A549 (cell line): Measurements from ENCODE around the gene HOXA13. TPM values are rescaled to one million over a fixed set of nuclear protein-coding genes. Genes with fewer than 3 reads are reported as not detected.

Experiments
- ATAC-seq, 2 experiments: fragments of 200-7000 bp in 1 of 2; fragments of >200 bp in 1 of 2; cut with Nextera tagmentation in 1 of 2; cut with Tn5 transposase in 1 of 2; 3 replicates each; pipeline versions ENCODE4 v1.8.0 to v1.9.1; 2018 to 2020; ENCODE audit warnings: mild to moderate bottlenecking in 1 of 2, moderate library complexity in 1 of 2
- CTCF ChIA-PET: fragments of 300-600 bp; sonication (Branson Sonifier 250); formaldehyde crosslinking; extraction: SDS; loops from one replicate; lab custom pipeline; 2021; ENCODE audit warnings: antibody characterized with exemption, inconsistent platforms; lab: Yijun Ruan, JAX
- POLR2A ChIA-PET: fragments of 350-600 bp; formaldehyde crosslinking; extraction: SDS; loops from one replicate; lab custom pipeline; 2021; ENCODE audit warnings: antibody characterized with exemption, inconsistent platforms; lab: Yijun Ruan, JAX
- DNase-seq, 2 experiments: peaks; one replicate each; pipeline versions ENCODE4 v3.0.0 to v3.0.0-alpha.2; 2011 to 2016; ENCODE audit warnings: low read depth in 1 of 2, low spot score in 1 of 2
- FAIRE-seq: peaks from 2 replicates; lab custom pipeline; 2011; peaks lifted over from hg19 to GRCh38; lab: Jason Lieb, UNC
- H3K27ac ChIP-seq, 2 experiments: fragments of >200 bp; sonication (Bioruptor Twin); formaldehyde crosslinking; 3 replicates each; pipeline ENCODE4 v1.5.1; 2016 to 2017
- H3K4me1 ChIP-seq: fragments of >200 bp; sonication (Bioruptor Twin); formaldehyde crosslinking; 3 replicates; pipeline ENCODE4 v1.6.1; 2016
- H3K4me2 ChIP-seq: fragments of >200 bp; sonication (Bioruptor Twin); formaldehyde crosslinking; 3 replicates; pipeline ENCODE4 v1.6.1; 2016
- H3K4me3 ChIP-seq: fragments of >200 bp; sonication (Bioruptor Twin); formaldehyde crosslinking; 3 replicates; pipeline ENCODE4 v1.5.1; 2016
- H3K9me3 ChIP-seq: fragments of >200 bp; sonication (Bioruptor Twin); formaldehyde crosslinking; 3 replicates; pipeline ENCODE4 v1.6.1; 2016
- BHLHE40 ChIP-seq: IDR thresholded peaks from 2 replicates; pipeline ENCODE4 v1.6.1; 2012; ENCODE audit warnings: low read depth, low read length, inconsistent platforms
- CBX2 ChIP-seq: fragments of 200-600 bp; sonication (generic); IDR thresholded peaks from 2 replicates; pipeline ENCODE4 v1.6.1; 2016; ENCODE audit warnings: low read depth, mild to moderate bottlenecking, borderline replicate concordance
- CEBPB ChIP-seq, 2 experiments: fragments of >200 bp in 1 of 2; sonication (Bioruptor Twin) in 1 of 2; formaldehyde crosslinking in 1 of 2; IDR thresholded peaks; 2 replicates each; pipeline ENCODE4 v1.6.1; 2012 to 2016
- EP300 ChIP-seq, 2 experiments: fragments of >200 bp; sonication (Bioruptor Twin); formaldehyde crosslinking; IDR thresholded peaks; 2 replicates in 1 of 2; 3 replicates in 1 of 2; pipeline ENCODE4 v1.6.1; 2016 to 2017
- HDAC2 ChIP-seq: fragments of 200-600 bp; sonication (generic); IDR thresholded peaks from 2 replicates; pipeline ENCODE4 v1.6.1; 2016
- HMGXB4 ChIP-seq: fragments of 250-450 bp; sonication (Bioruptor Pico); IDR thresholded peaks from 2 replicates; pipeline ENCODE4 v1.5.0; 2021; ENCODE audit warnings: mild to moderate bottlenecking, moderate library complexity, borderline replicate concordance
- HOXB13 ChIP-seq: fragments of 250-450 bp; sonication (Bioruptor Pico); IDR thresholded peaks from 2 replicates; pipeline ENCODE4 v1.5.0; 2020; ENCODE audit warnings: low read depth, mild to moderate bottlenecking, moderate library complexity
- KDM1A ChIP-seq: fragments of 200-600 bp; sonication (generic); IDR thresholded peaks from 2 replicates; pipeline ENCODE4 v1.6.1; 2016; ENCODE audit warnings: low read depth, mild to moderate bottlenecking
- MAFK ChIP-seq: fragments of 450-650 bp; IDR thresholded peaks from 2 replicates; pipeline ENCODE4 v1.6.1; 2014; ENCODE audit not compliant: partially characterized antibody
- PHF8 ChIP-seq: fragments of 200-600 bp; sonication (generic); IDR thresholded peaks from 2 replicates; pipeline ENCODE4 v1.6.1; 2016; ENCODE audit warnings: low read depth, mild to moderate bottlenecking, antibody characterized with exemption, moderate library complexity, borderline replicate concordance
- RAD21 ChIP-seq, 2 experiments: fragments of >200 bp in 1 of 2; sonication (Bioruptor Twin) in 1 of 2; formaldehyde crosslinking in 1 of 2; IDR thresholded peaks in 1 of 2; conservative IDR thresholded peaks in 1 of 2; 2 replicates in 1 of 2; 3 replicates in 1 of 2; pipeline ENCODE4 v1.6.1; 2012 to 2018; ENCODE audit warnings: inconsistent platforms in 1 of 2
- RCOR1 ChIP-seq: fragments of 150-350 bp; IDR thresholded peaks from 2 replicates; pipeline ENCODE4 v1.6.1; 2014; ENCODE audit warnings: antibody characterized with exemption, low read length, low read depth
- SMC3 ChIP-seq: fragments of >200 bp; sonication (Bioruptor Twin); formaldehyde crosslinking; IDR thresholded peaks from 3 replicates; pipeline ENCODE4 v1.6.1; 2018; ENCODE audit warnings: inconsistent platforms
- SREBF2 ChIP-seq: fragments of 450-650 bp; IDR thresholded peaks from 2 replicates; pipeline ENCODE4 v1.6.1; 2014; ENCODE audit warnings: mild to moderate bottlenecking, moderate library complexity
- TFCP2L1 ChIP-seq: fragments of 250-450 bp; sonication (Bioruptor Pico); IDR thresholded peaks from 2 replicates; pipeline ENCODE4 v1.5.0; 2021; ENCODE audit warnings: mild to moderate bottlenecking
- ZC3H11A ChIP-seq: fragments of 450-650 bp; IDR thresholded peaks from 2 replicates; pipeline ENCODE4 v1.6.1; 2014; ENCODE audit warnings: antibody characterized with exemption, mild to moderate bottlenecking
- ZFP36 ChIP-seq: fragments of 450-650 bp; IDR thresholded peaks from 2 replicates; pipeline ENCODE4 v1.6.1; 2014; ENCODE audit warnings: borderline replicate concordance; ENCODE audit not compliant: partially characterized antibody
- ZSCAN20 ChIP-seq: fragments of 250-450 bp; sonication (Bioruptor Pico); IDR thresholded peaks from 2 replicates; pipeline ENCODE4 v1.8.0; 2022; ENCODE audit warnings: mild to moderate bottlenecking, moderate library complexity
- WGBS: methylation state at CpG from one replicate; pipeline ENCODE4 v1.1.6; 2017; ENCODE audit errors: missing lambda C conversion rate; 5-methylcytosine and 5-hydroxymethylcytosine counted together
- polyA plus RNA-seq, 4 experiments: library from polyadenylated mRNA; depleted of rRNA in 3 of 4; stranded (reverse); fragments of >200 nt; fragmentation: RNase III in 1 of 4; extraction: RNeasy Plus Mini Kit Qiagen cat#74134 plus additional on column Dnase treatment in 1 of 4; gene quantifications; 2 replicates in 3 of 4; 3 replicates in 1 of 4; pipeline ENCODE4 v1.2.3, GENCODE V29; 2011 to 2017
- TF ChIP-seq, protein P1 (sequence below): IDR thresholded peaks from 2 replicates; pipeline ENCODE4 v1.6.1; 2012
- TF ChIP-seq, protein P2 (sequence below): fragments of 250-450 bp; sonication (Bioruptor Pico); IDR thresholded peaks from 2 replicates; pipeline ENCODE4 v1.5.0; 2020; ENCODE audit warnings: low read depth, mild to moderate bottlenecking, moderate library complexity
- TF ChIP-seq, protein P3 (sequence below): fragments of 450-650 bp; IDR thresholded peaks from 2 replicates; pipeline ENCODE4 v1.6.1; 2014; ENCODE audit warnings: antibody characterized with exemption

Gene HOXA13
- polyA plus RNA-seq, 2 of the 4 experiments (the other 2 are of a cell fraction), result 2.2 to 2.7 TPM

- Histone ChIP-seq H3K4me1 (peaks cover 14% of the 10 kb centered on the region; the same call in 2 of the 3 replicates), H3K4me3 (no peak overlapping the region), H3K4me2 (no peak overlapping the region), H3K27ac (no peak overlapping the region), H3K9me3 (no peaks in the 10 kb centered on the region)
- ATAC-seq (no peak), DNase-seq (no peak), FAIRE-seq (no peak)
- CTCF ChIA-PET, result interaction anchor here (0.6 to 4.2 kb wide), 14 partner anchors 8 to 1728 kb away, joined by 3 to 27 read pairs (median 4); partner anchors contain the start of gene HOXA13
- POLR2A ChIA-PET, result no interaction called here
- TF ChIP-seq ZSCAN20 (CRISPR knock-in tag) (no peak), RAD21 (conservative IDR thresholded peaks at IDR 0.05 in 1 of 2, IDR thresholded peaks at IDR 0.05 in 1 of 2) (no peak), EP300 (IDR thresholded peaks at IDR 0.05) (no peak), KDM1A (no peak), HMGXB4 (no peak)
- TF ChIP-seq, protein P1, sequence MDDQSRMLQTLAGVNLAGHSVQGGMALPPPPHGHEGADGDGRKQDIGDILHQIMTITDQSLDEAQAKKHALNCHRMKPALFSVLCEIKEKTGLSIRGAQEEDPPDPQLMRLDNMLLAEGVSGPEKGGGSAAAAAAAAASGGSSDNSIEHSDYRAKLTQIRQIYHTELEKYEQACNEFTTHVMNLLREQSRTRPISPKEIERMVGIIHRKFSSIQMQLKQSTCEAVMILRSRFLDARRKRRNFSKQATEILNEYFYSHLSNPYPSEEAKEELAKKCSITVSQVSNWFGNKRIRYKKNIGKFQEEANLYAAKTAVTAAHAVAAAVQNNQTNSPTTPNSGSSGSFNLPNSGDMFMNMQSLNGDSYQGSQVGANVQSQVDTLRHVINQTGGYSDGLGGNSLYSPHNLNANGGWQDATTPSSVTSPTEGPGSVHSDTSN, result no peak
- WGBS, result 85% methylated on average over 46 of the region's 46 CpGs
These were observed 12.2 kb downstream of the HOXA13 start for GRCh38 chr7:27187475-27188385.

- no peak for FAIRE-seq
These were observed 13.0 kb downstream of the HOXA13 start for GRCh38 chr7:27186668-27187474.

DNA sequence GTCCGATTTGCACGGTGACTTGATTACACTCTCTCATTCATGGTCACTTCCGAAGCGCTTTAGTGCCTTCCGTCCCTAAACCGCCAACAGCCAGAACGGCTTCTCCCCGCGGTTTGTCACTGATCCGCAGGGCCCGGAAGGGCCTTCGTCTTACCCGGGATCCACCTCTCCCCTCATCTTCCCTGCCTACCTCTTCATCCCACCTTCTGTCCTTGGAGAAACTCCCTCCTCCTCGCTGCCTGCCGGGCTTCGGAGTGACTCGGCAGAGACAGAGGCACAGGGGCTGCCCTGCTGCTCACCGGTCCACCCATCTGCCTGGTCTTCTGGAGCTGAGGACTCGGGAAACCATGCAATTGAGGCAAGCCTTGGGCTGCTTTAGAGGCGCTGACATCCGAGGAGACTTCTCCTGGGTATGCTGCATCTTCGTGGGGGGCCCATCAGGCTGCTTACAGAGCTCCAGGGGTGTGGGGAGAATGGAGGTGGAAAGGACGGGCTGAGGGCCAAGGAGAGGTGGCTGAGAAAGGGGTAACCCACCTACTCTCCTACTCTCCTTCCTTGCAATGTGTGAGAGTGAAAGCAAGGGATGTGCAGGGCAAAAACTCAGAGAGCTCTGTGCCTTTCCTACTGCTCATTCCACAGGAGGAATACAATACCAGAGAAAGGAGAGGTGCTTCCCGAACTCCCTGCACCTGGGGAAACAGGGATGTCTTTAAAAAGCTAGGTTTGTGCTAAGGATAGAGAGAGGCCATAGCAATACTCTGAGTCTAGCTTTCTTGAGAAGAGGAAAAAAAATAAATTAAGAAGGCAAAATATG lies 13.8 kb downstream of the HOXA13 start:
- Histone ChIP-seq H3K27ac (0 out of 6 replicates have a peak overlapping the region, but pooled peaks of 1 of the 2 experiments have one; percentile 3), H3K4me1 (peaks cover 14% of the 10 kb centered on the region; the same call in 2 of the 3 replicates), H3K9me3 (no peaks in the 10 kb centered on the region), H3K4me2 (no peak overlapping the region), H3K4me3 (no peak overlapping the region)
- ChIA-PET POLR2A (no interaction called here), CTCF (interaction anchor here (1.0 to 4.2 kb wide), 9 partner anchors 8 to 835 kb away, joined by 3 to 27 read pairs (median 4); partner anchors contain the start of genes HOXA10 and HOXA13)
- ATAC-seq, result peak in 1 of 2 experiments; percentile 20; a peak in 3 of 6 replicates
- no peak for FAIRE-seq
- DNase-seq, result no peak
- 92% methylated on average over 24 of the region's 24 CpGs for WGBS
- TF ChIP-seq PHF8 (no peak), HDAC2 (no peak), RCOR1 (no peak), MAFK (no peak), BHLHE40 (no peak), ZFP36 (no peak), CBX2 (no peak), HOXB13 (CRISPR knock-in tag) (no peak), CEBPB (IDR thresholded peaks at IDR 0.05) (no peak), ZC3H11A (no peak), TFCP2L1 (CRISPR knock-in tag) (no peak), SMC3 (no peak), SREBF2 (no peak)
- TF ChIP-seq, protein P2, sequence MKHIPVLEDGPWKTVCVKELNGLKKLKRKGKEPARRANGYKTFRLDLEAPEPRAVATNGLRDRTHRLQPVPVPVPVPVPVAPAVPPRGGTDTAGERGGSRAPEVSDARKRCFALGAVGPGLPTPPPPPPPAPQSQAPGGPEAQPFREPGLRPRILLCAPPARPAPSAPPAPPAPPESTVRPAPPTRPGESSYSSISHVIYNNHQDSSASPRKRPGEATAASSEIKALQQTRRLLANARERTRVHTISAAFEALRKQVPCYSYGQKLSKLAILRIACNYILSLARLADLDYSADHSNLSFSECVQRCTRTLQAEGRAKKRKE (CRISPR knock-in tag), result no peak
- TF ChIP-seq, protein P3, sequence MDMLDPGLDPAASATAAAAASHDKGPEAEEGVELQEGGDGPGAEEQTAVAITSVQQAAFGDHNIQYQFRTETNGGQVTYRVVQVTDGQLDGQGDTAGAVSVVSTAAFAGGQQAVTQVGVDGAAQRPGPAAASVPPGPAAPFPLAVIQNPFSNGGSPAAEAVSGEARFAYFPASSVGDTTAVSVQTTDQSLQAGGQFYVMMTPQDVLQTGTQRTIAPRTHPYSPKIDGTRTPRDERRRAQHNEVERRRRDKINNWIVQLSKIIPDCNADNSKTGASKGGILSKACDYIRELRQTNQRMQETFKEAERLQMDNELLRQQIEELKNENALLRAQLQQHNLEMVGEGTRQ, result no peak

More at GRCh38 chr7:27186668-27187474, 13.0 kb downstream of the HOXA13 start:
- no peak overlapping the region for H3K4me3 ChIP-seq
- 51% methylated on average over 4 of the region's 4 CpGs for WGBS
- H3K4me1 ChIP-seq, result peaks cover 14% of the 10 kb centered on the region; the same call in 2 of the 3 replicates
- POLR2A ChIA-PET, result no interaction called here
- ATAC-seq, result peak in 1 of 2 experiments; percentile 24; a peak in 3 of 6 replicates
- no peak overlapping the region for H3K4me2 ChIP-seq
- CTCF ChIA-PET, result interaction anchor here (0.6 to 4.2 kb wide), 10 partner anchors 8 to 1727 kb away, joined by 3 to 27 read pairs (median 4); partner anchors contain the start of genes HOXA10 and HOXA13
- no peaks in the 10 kb centered on the region for H3K9me3 ChIP-seq
- peak; percentile 19 for TF ChIP-seq MAFK
- TF ChIP-seq, protein P3, result no peak
- TF ChIP-seq, all 56 proteins: peak for 1
- 0 out of 6 replicates have a peak overlapping the region, but pooled peaks of 1 of the 2 experiments have one; percentile 3 for H3K27ac ChIP-seq
- DNase-seq, result no peak
